ENCODE data around the gene INPP1.

INPP1 gene

DNA sequence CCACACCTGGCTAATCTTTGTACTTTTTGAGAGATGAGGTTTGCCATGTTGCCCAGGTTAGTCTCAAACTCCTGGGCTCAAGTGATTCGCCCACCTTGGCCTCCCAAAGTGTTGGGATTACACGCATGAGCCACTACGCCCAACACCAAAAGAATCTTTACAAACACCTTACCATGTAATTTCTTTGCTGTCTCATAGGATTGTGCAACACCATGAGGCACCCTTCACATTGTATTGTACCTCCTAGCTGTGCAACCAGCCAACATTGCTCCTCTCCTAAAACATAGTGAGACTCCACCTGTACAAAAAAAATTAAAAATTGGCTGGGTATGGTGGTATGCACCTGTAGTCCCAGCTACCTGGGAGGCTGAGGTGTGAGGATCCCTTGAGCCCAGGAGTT, 61.7 kb downstream of the INPP1 start:
- no peak overlapping the region for H3K27ac ChIP-seq
- TF ChIP-seq ZFX (IDR thresholded peaks at IDR 0.05), result no peak
- TF ChIP-seq, protein P1, sequence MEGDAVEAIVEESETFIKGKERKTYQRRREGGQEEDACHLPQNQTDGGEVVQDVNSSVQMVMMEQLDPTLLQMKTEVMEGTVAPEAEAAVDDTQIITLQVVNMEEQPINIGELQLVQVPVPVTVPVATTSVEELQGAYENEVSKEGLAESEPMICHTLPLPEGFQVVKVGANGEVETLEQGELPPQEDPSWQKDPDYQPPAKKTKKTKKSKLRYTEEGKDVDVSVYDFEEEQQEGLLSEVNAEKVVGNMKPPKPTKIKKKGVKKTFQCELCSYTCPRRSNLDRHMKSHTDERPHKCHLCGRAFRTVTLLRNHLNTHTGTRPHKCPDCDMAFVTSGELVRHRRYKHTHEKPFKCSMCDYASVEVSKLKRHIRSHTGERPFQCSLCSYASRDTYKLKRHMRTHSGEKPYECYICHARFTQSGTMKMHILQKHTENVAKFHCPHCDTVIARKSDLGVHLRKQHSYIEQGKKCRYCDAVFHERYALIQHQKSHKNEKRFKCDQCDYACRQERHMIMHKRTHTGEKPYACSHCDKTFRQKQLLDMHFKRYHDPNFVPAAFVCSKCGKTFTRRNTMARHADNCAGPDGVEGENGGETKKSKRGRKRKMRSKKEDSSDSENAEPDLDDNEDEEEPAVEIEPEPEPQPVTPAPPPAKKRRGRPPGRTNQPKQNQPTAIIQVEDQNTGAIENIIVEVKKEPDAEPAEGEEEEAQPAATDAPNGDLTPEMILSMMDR (conservative IDR thresholded peaks at IDR 0.05), result no peak

DNA sequence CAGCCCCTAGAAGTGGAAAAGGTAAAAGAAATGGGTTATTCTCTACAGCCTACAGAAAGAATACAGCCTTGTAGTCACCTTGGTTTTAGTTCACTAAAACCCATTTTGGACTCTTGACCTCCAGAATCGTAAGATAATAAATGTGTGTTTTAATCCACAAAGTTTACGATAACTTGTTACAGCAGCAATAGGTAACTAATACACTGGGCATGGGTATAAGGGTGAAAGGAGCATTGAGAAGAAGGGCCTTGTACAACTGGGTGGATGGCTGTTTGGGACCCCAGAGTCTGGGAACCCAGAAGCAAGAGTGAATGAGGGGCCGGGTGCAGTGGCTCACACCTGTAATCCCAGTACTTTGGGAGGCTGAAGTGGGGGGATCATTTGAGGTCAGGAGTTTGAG, 62.6 kb downstream of the INPP1 start:
- TF ChIP-seq ZFX (IDR thresholded peaks at IDR 0.05), result no peak
- TF ChIP-seq, protein P1 (conservative IDR thresholded peaks at IDR 0.05), result no peak
- H3K27ac ChIP-seq, result no peak overlapping the region

DNA sequence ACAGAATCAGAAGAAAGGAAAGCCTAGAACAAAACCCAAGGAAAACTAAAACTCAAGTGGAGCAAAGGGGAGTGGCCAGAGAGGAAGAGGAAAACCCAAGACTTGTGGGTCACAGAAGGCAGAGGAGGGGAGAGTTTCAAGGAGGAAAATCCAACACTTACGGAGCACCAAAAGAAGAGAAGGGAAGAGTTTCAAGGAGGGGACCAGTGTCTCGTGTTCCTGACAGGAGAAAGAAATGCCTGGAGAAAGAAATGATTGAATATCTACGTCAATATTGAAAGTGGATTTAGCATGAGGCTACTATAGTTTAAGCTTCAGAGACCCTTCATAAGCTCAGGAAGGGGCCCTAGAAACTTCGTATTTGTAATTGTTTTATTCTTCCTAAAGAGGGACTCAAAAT, 63.4 kb downstream of the INPP1 start:
- TF ChIP-seq, protein P1 (conservative IDR thresholded peaks at IDR 0.05), result no peak
- TF ChIP-seq ZFX (IDR thresholded peaks at IDR 0.05), result no peak
- no peak overlapping the region for H3K27ac ChIP-seq

DNA sequence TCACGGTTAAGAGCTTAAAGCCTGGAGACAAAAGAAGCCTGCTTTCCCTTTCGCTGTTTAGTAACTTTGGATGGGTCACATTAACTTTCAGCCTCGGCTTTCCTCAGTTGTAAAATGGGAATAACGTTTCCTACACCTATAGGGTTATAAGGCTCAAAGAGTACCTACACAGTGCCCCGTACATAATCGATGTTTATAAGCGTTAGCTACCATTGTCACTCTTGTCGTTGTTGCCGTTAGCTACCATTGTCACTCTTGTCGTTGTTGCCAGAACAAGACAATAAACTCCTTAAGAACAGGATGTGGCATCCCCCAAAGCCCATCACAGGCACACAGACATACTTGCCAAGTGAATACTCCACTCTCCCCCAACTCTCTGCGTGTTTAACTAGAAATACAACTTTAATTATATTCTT, 63.9 kb downstream of the INPP1 start:
- peak overlapping the region; percentile 65; the same call in 1 of the 2 replicates for H3K27ac ChIP-seq
- TF ChIP-seq, protein P1 (conservative IDR thresholded peaks at IDR 0.05), result no peak
- TF ChIP-seq ZFX (IDR thresholded peaks at IDR 0.05), result no peak

DNA sequence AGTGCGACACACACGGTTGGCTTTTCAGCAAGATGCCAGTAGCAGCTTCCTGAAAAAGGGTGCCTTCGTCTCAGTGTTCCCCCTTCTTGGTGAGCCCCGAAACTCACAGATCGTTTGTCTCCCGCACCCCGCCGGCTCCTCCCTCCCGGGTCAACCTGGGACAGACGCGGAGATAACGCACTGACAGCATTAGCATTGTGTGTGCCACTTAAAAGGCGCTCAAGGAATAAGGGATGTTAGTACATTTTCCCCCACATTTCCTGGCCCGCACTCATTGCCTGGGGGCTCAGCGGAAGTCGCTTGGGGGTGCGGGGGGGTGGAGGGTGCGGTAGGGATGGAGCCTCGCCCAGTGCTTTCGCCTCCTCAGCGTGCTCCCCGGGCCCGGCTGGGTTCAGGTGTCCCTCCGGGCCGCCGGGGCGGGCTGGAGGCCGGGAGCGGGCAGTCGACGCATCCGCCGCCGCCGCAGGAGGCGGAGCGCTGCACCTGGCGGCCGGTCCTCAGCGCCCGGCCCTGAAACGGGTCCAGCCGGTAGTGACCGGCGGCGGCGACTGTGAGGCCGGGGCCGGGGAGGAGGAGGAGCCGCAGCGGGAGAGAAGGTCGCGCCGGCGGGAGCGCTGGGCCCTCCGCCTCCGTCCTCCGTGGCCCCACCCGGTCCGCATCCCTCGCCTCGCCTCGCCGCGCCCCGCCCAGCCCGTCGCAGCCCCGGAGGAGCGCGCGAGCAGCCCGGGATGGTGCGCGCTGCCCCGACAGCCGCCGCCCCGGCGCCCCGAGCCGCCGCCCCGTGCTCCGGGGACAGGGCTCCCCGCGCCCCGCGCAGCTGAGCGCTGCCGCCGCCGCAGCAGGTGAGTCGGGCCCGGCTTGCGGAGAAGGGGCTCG, 64.5 kb downstream of the INPP1 start, which contains the start of gene MFSD6:
MFSD6 (plus strand) TSS at position 694 of the 876 bp plus-strand sequence. CDS start 27,675 bp downstream, outside the sequence.
- H3K27ac ChIP-seq, result peak within 1 kb of the TSS; percentile 65
- TF ChIP-seq ZFX (IDR thresholded peaks at IDR 0.05), result peak; percentile 72
- TF ChIP-seq, protein P1 (conservative IDR thresholded peaks at IDR 0.05), result peak; percentile 14

DNA sequence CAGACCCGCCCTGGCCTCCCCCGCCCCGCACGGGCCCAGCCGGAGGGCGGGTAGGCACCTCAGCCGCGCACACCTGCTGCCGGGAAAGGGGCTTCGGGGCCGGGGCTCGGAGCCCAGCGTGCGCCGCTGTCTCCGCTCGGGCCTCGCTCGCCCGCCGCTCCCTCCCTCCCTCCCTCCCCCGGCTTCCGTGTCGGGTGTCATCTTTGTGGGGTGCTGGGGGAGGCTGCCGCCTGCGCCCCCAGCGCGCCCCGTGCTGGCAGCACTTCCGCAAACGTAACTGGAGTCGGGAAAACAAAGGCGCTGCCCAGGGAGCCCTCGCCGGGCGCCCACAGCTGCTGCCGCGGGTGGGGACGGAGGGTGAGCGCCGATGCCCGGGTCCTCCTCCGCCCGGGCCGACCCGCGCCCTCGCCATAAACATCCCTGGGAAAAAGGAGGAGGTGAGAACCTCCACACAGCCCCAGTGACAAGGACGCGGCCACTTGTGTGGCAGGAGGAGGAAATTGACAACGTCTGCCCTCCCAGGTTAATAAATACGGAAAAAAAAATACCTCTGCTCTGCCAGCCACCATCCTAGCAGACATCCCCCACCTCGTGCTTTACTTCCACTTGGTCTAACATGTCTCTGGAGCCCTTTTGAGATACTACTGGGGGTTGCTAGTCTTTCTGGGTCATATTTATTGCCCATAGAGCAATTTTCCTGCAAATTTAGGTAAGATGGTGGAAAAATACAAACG, 65.3 kb downstream of the INPP1 start:
- peak overlapping the region; percentile 65 for H3K27ac ChIP-seq
- TF ChIP-seq, protein P1 (conservative IDR thresholded peaks at IDR 0.05), result no peak
- TF ChIP-seq ZFX (IDR thresholded peaks at IDR 0.05), result peak; percentile 37

DNA sequence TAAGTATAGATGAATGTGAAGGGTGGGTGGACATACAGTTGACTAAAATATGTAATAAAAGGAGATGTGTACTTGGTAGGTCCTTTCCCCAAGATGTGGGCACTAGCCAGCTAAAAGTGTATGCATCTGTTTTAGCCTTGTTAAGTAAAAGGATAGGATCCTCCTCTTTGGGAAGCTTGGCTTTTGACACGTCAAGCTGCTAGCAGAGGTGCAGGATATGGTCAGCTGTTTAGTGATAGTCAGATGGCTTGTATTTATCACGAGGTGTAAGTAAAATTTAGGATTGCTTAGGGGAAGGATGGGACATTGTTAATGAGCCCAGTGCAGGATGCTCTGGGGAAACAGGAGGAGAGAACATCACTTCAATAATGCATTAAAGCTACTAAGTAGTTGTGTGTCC, 66.2 kb downstream of the INPP1 start:
- no peak overlapping the region for H3K27ac ChIP-seq
- TF ChIP-seq ZFX (IDR thresholded peaks at IDR 0.05), result no peak

Measured in C4-2B (cell line).